Kidney (tissue), 14 donors: ENCODE data around the gene SLC39A11. TPM values are rescaled to one million over a fixed set of nuclear protein-coding genes. Genes with fewer than 3 reads are reported as not detected.

Experiments used
- DNase-seq, 5 donors: peaks; one replicate each; pipeline ENCODE4 v3.0.0-alpha.2; 2013 to 2020
- FAIRE-seq: peaks from 2 replicates; lab custom pipeline; 2012; peaks lifted over from hg19 to GRCh38; lab: Jason Lieb, UNC
- H3K27ac ChIP-seq, 2 donors: one replicate each; pipeline ENCODE4 v1.7.0; 2013; ENCODE audit warnings: low read depth in 2 of 2, low read length in 2 of 2, inconsistent platforms in 1 of 2
- H3K27me3 ChIP-seq: one replicate; pipeline ENCODE4 v1.7.1; 2013; ENCODE audit warnings: low read length, inconsistent platforms; ENCODE audit not compliant: control insufficient read depth, insufficient read depth
- H3K36me3 ChIP-seq, 3 donors: one replicate each; pipeline versions ENCODE4 v1.7.0 to v1.7.1; 2013; ENCODE audit warnings: low read length in 3 of 3, control low read depth in 1 of 3, inconsistent platforms in 1 of 3; ENCODE audit not compliant: insufficient read depth in 3 of 3, control insufficient read depth in 2 of 3
- H3K4me1 ChIP-seq, 3 donors: one replicate each; pipeline versions ENCODE4 v1.7.0 to v1.7.1; 2013; ENCODE audit warnings: low read length in 3 of 3, inconsistent platforms in 1 of 3, low read depth in 1 of 3; ENCODE audit not compliant: control insufficient read depth in 2 of 3, insufficient read depth in 2 of 3
- H3K4me3 ChIP-seq, 3 donors: one replicate each; pipeline versions ENCODE4 v1.7.0 to v1.8.1; 2013; ENCODE audit warnings: low read length in 3 of 3, control low read depth in 1 of 3, inconsistent platforms in 1 of 3
- H3K9ac ChIP-seq, 3 donors: one replicate each; pipeline versions ENCODE4 v1.7.0 to v1.7.1; 2013; ENCODE audit warnings: low read length in 3 of 3, control low read depth in 1 of 3, inconsistent platforms in 1 of 3
- H3K9me3 ChIP-seq, 3 donors: one replicate each; pipeline versions ENCODE4 v1.7.0 to v1.7.1; 2013; ENCODE audit warnings: low read length in 3 of 3, control low read depth in 1 of 3, inconsistent platforms in 1 of 3; ENCODE audit not compliant: control insufficient read depth in 2 of 3, insufficient read depth in 1 of 3
- CTCF ChIP-seq: IDR thresholded peaks from 3 replicates; pipeline ENCODE4 v1.5.1; 2012; ENCODE audit warnings: mild to moderate bottlenecking, moderate library complexity, borderline replicate concordance; ENCODE audit not compliant: insufficient read depth; ENCODE audit errors: extremely low read depth
- intact Hi-C: fragments of 100-400 bp; cut with DNase I; formaldehyde crosslinking; loops from one replicate; pipeline ENCODE4 v1.11.1; 2022
- polyA plus RNA-seq: library from polyadenylated mRNA; stranded (reverse); fragments of 350-450 nt; fragmentation: Illumina TruSeq; extraction: RNeasy Lipid Tissue Mini Kit (QIAGEN cat#74804); gene quantifications from one replicate; pipeline ENCODE4 v1.2.3, GENCODE V29; 2014; ENCODE audit warnings: low read depth, low replicate concordance; ENCODE audit not compliant: insufficient read depth
- total RNA-seq: library from RNA; stranded (reverse); fragmentation: NEBNext Ultra II Directional; extraction: Animal tissue kit (Norgen Biotek cat#: 25700); gene quantifications from one replicate; pipeline ENCODE4 v1.2.1, GENCODE V29; 2021
- donor health status: control.
- donor health status: control.
- donor health status: control.
- donor health status: control.
- donor health status: control.
- donor health status: DM: yes; HTN: yes; CAD: no.
- donor health status: Normal renal cell carcinoma (clear cell type).

Gene SLC39A11
- total and polyA plus RNA-seq, 2 donors from 2014 or later: 19.7 to 37.2 TPM

- no peak overlapping the region for H3K9ac ChIP-seq
- H3K4me1 ChIP-seq: no peaks in the 10 kb centered on the region
- no peak for DNase-seq
- FAIRE-seq: no peak
- peaks cover 0 to 6% (median 2%) of the 10 kb centered on the region in 3 donors for H3K9me3 ChIP-seq
- no peaks in the 10 kb centered on the region for H3K27me3 ChIP-seq
- H3K4me3 ChIP-seq: no peak overlapping the region
- no peak overlapping the region for H3K27ac ChIP-seq
- no peak for TF ChIP-seq CTCF
- intact Hi-C loops: no loop called here
- no peaks in the 10 kb centered on the region for H3K36me3 ChIP-seq
These were observed 279.0 kb downstream of the SLC39A11 start for GRCh38 chr17:72813481-72813880.

- H3K9me3 ChIP-seq: peaks cover 0 to 6% (median 2%) of the 10 kb centered on the region in 3 donors
- no peak overlapping the region for H3K9ac ChIP-seq
- no peak for DNase-seq
- TF ChIP-seq CTCF: no peak
- H3K27me3 ChIP-seq: no peaks in the 10 kb centered on the region
- H3K4me1 ChIP-seq: no peaks in the 10 kb centered on the region
- FAIRE-seq: no peak
- no peak overlapping the region for H3K27ac ChIP-seq
- H3K36me3 ChIP-seq: no peaks in the 10 kb centered on the region
- H3K4me3 ChIP-seq: no peak overlapping the region
- intact Hi-C loops: no loop called here
These were observed 279.7 kb downstream of the SLC39A11 start for GRCh38 chr17:72812823-72813222.

- TF ChIP-seq CTCF: no peak
- Histone ChIP-seq H3K9me3 (peaks cover 0 to 6% (median 2%) of the 10 kb centered on the region in 3 donors), H3K36me3 (no peaks in the 10 kb centered on the region), H3K4me3 (no peak overlapping the region), H3K9ac (no peak overlapping the region), H3K27me3 (no peaks in the 10 kb centered on the region), H3K27ac (no peak overlapping the region), H3K4me1 (no peaks in the 10 kb centered on the region)
- FAIRE-seq (no peak), DNase-seq (no peak)
- intact Hi-C loops: no loop called here
These were observed 280.4 kb downstream of the SLC39A11 start for GRCh38 chr17:72811976-72812687.
